H1 (cell line): ENCODE measurements around the gene BCAR1. TPM values are rescaled to one million over a fixed set of nuclear protein-coding genes. Genes with fewer than 3 reads are reported as not detected.
"Not testable (repeated sequence)": the region's sequence is repeated elsewhere in the genome, so short reads cannot be mapped to it uniquely, and the experiment has no call there.

Source experiments
- CTCF ChIA-PET: fragments of 300-600 bp; sonication (Branson Sonifier 250); formaldehyde crosslinking; loops from one replicate; lab custom pipeline; 2021; ENCODE audit not compliant: partially characterized antibody; lab: Charles Lee
- POLR2A ChIA-PET: fragments of 300-600 bp; sonication (Branson Sonifier 250); formaldehyde crosslinking; loops from one replicate; lab custom pipeline; 2021; ENCODE audit warnings: inconsistent platforms; ENCODE audit not compliant: partially characterized antibody; lab: Charles Lee
- DNase-seq, 2 experiments: peaks; one replicate each; pipeline versions ENCODE4 v3.0.0 to v3.0.0-alpha.2; 2010 to 2022; ENCODE audit warnings: low spot score in 2 of 2, low read depth in 1 of 2, mixed read lengths in 1 of 2
- FAIRE-seq: peaks from 2 replicates; lab custom pipeline; 2011; peaks lifted over from hg19 to GRCh38; lab: Jason Lieb, UNC
- H2AFZ ChIP-seq: 2 replicates; pipeline ENCODE4 v1.8.1; 2012; ENCODE audit warnings: low read length, inconsistent platforms
- H2AK5ac ChIP-seq: 2 replicates; pipeline ENCODE4 v1.6.1; 2013; ENCODE audit warnings: low read depth, low read length
- H2BK120ac ChIP-seq: replicated peaks from 2 replicates; pipeline ENCODE3; 2013; ENCODE audit warnings: low read depth, low read length, inconsistent platforms
- H2BK12ac ChIP-seq: 2 replicates; pipeline ENCODE4 v1.6.1; 2013; ENCODE audit warnings: low read depth, low read length
- H2BK15ac ChIP-seq: 2 replicates; pipeline ENCODE4 v1.6.1; 2013; ENCODE audit warnings: low read length
- H2BK20ac ChIP-seq: 2 replicates; pipeline ENCODE4 v1.6.1; 2013; ENCODE audit warnings: low read length
- H2BK5ac ChIP-seq: 2 replicates; pipeline ENCODE4 v1.6.1; 2013; ENCODE audit warnings: low read depth, low read length
- H3K14ac ChIP-seq: 2 replicates; pipeline ENCODE4 v1.6.1; 2013; ENCODE audit warnings: inconsistent platforms; ENCODE audit not compliant: insufficient read length
- H3K18ac ChIP-seq: 2 replicates; pipeline ENCODE4 v1.6.1; 2013; ENCODE audit warnings: low read length; ENCODE audit errors: extremely low read depth
- H3K23ac ChIP-seq: 2 replicates; pipeline ENCODE4 v1.6.1; 2013; ENCODE audit warnings: inconsistent platforms; ENCODE audit not compliant: insufficient read length
- H3K23me2 ChIP-seq: 2 replicates; pipeline ENCODE4 v1.6.1; 2013; ENCODE audit warnings: low read depth, low read length
- H3K27ac ChIP-seq: 2 replicates; pipeline ENCODE4 v1.6.1; 2011; ENCODE audit warnings: low read depth, low read length, inconsistent platforms
- H3K27me3 ChIP-seq, 4 experiments: replicated peaks in 1 of 4; 1 replicate in 1 of 4; 2 replicates in 3 of 4; pipeline versions ENCODE4 v1.6.1 to v1.8.1; 2011 to 2013; ENCODE audit warnings: low read length in 3 of 4, mild to moderate bottlenecking in 3 of 4, inconsistent platforms in 2 of 4, mixed read lengths in 2 of 4, moderate library complexity in 1 of 4; ENCODE audit not compliant: control insufficient read depth in 3 of 4, insufficient read depth in 3 of 4; ENCODE audit errors: extremely low read depth in 1 of 4
- H3K36me3 ChIP-seq, 4 experiments: 2 replicates each; pipeline versions ENCODE4 v1.6.1 to v1.8.1; 2011 to 2013; ENCODE audit warnings: mild to moderate bottlenecking in 4 of 4, low read length in 3 of 4, moderate library complexity in 2 of 4, control low read depth in 1 of 4, inconsistent platforms in 1 of 4; ENCODE audit not compliant: insufficient read depth in 4 of 4, control insufficient read depth in 2 of 4
- H3K4ac ChIP-seq: replicated peaks from 2 replicates; pipeline ENCODE3; 2013; ENCODE audit warnings: low read length, low read depth, mixed read lengths, inconsistent platforms; ENCODE audit not compliant: insufficient read length
- H3K4me1 ChIP-seq, 4 experiments: replicated peaks in 1 of 4; 1 replicate in 1 of 4; 2 replicates in 3 of 4; pipeline versions ENCODE4 v1.6.1 to v1.8.1; 2011 to 2013; ENCODE audit warnings: low read length in 3 of 4, inconsistent platforms in 2 of 4, mixed read lengths in 1 of 4; ENCODE audit not compliant: insufficient read depth in 4 of 4, control insufficient read depth in 3 of 4
- H3K4me2 ChIP-seq, 2 experiments: 2 replicates each; pipeline versions ENCODE4 v1.6.1 to v1.8.1; 2011 to 2013; ENCODE audit warnings: low read depth in 2 of 2, low read length in 2 of 2, control low read depth in 1 of 2, inconsistent platforms in 1 of 2, mild to moderate bottlenecking in 1 of 2; ENCODE audit not compliant: insufficient read depth in 1 of 2
- H3K4me3 ChIP-seq, 4 experiments: fragments of 200-600, 300-600 bp in 1 of 4; sonication (generic), shearing (Covaris generic), sonication (Bioruptor Twin) in 1 of 4; 2 replicates each; pipeline versions ENCODE4 v1.5.1 to v1.8.1; 2011 to 2016; ENCODE audit warnings: low read length in 4 of 4, low read depth in 3 of 4, control low read depth in 2 of 4, inconsistent platforms in 2 of 4, mild to moderate bottlenecking in 2 of 4, mixed read lengths in 1 of 4, moderate library complexity in 1 of 4; ENCODE audit not compliant: insufficient read depth in 2 of 4; ENCODE audit errors: extremely low read depth in 1 of 4
- H3K56ac ChIP-seq: replicated peaks from 2 replicates; pipeline ENCODE3; 2013; ENCODE audit warnings: low read depth, mild to moderate bottlenecking, mixed read lengths, low read length, inconsistent platforms; ENCODE audit not compliant: insufficient read length
- H3K79me1 ChIP-seq: 2 replicates; pipeline ENCODE4 v1.6.1; 2013; ENCODE audit warnings: low read depth, low read length, control low read depth
- H3K79me2 ChIP-seq, 2 experiments: 2 replicates each; pipeline versions ENCODE4 v1.6.1 to v1.8.1; 2012 to 2013; ENCODE audit warnings: low read length in 2 of 2, mild to moderate bottlenecking in 2 of 2, inconsistent platforms in 1 of 2; ENCODE audit not compliant: insufficient read depth in 2 of 2, control insufficient read depth in 1 of 2
- H3K9ac ChIP-seq, 4 experiments: replicated peaks in 1 of 4; 1 replicate in 1 of 4; 2 replicates in 3 of 4; pipeline versions ENCODE4 v1.6.1 to v1.8.1; 2011 to 2013; ENCODE audit warnings: low read depth in 3 of 4, low read length in 3 of 4, control low read depth in 2 of 4, mild to moderate bottlenecking in 2 of 4, moderate library complexity in 2 of 4, inconsistent platforms in 1 of 4; ENCODE audit errors: extremely low read depth in 1 of 4
- H3K9me3 ChIP-seq, 2 experiments: 2 replicates each; pipeline versions ENCODE4 v1.6.1 to v1.8.1; 2012 to 2013; ENCODE audit warnings: mild to moderate bottlenecking in 2 of 2, moderate library complexity in 2 of 2, control low read depth in 1 of 2, inconsistent platforms in 1 of 2, low read depth in 1 of 2, low read length in 1 of 2, mixed read lengths in 1 of 2; ENCODE audit not compliant: insufficient read depth in 2 of 2
- H4K20me1 ChIP-seq, 2 experiments: replicated peaks in 1 of 2; 2 replicates each; pipeline versions ENCODE3 to v1.8.1; 2011 to 2013; ENCODE audit warnings: inconsistent platforms in 2 of 2, low read length in 2 of 2, mild to moderate bottlenecking in 1 of 2; ENCODE audit not compliant: insufficient read depth in 2 of 2, control insufficient read depth in 1 of 2
- H4K5ac ChIP-seq: 2 replicates; pipeline ENCODE4 v1.6.1; 2013; ENCODE audit warnings: low read length, low read depth, mixed read lengths, inconsistent platforms; ENCODE audit not compliant: insufficient read length
- H4K8ac ChIP-seq: 2 replicates; pipeline ENCODE4 v1.8.0; 2013; ENCODE audit warnings: mild to moderate bottlenecking, moderate library complexity, low read length, inconsistent platforms; ENCODE audit not compliant: insufficient read depth; ENCODE audit errors: extremely low read depth
- H4K91ac ChIP-seq: replicated peaks from 2 replicates; pipeline ENCODE3; 2013; ENCODE audit warnings: low read length, mixed read lengths, inconsistent platforms; ENCODE audit not compliant: insufficient read length
- WGBS, 2 experiments: shearing (Covaris generic) in 1 of 2; methylation state at CpG; one replicate each; pipeline versions ENCODE4 v1.1.6 to v1.1.7; 2013 to 2015; ENCODE audit warnings: low lambda C conversion rate in 2 of 2, mixed read lengths in 2 of 2, inconsistent platforms in 1 of 2, low coverage in 1 of 2, missing lambda C conversion rate in 1 of 2; ENCODE audit not compliant: insufficient replicate concordance in 2 of 2, insufficient coverage in 1 of 2, insufficient read length in 1 of 2; ENCODE audit errors: extremely low coverage in 1 of 2, missing lambda C conversion rate in 1 of 2; 5-methylcytosine and 5-hydroxymethylcytosine counted together
- polyA plus RNA-seq, 7 experiments: library from polyadenylated mRNA; depleted of rRNA in 3 of 7; stranded (reverse) in 5 of 7; unstranded in 2 of 7; fragments of >200 nt in 5 of 7; fragments of 200-250 nt in 2 of 7; gene quantifications; 1 replicate in 5 of 7; 2 replicates in 1 of 7; 4 replicates in 1 of 7; pipeline versions ENCODE4 v1.2.1 to v1.2.3, GENCODE V29; 2011 to 2013; ENCODE audit warnings: missing spikeins in 2 of 7, mixed read lengths in 2 of 7
- total RNA-seq: library from RNA; stranded (reverse); fragmentation: NEBNext Ultra II Directional; extraction: Animal tissue kit (Norgen Biotek cat#: 25700); gene quantifications from 2 replicates; pipeline ENCODE4 v1.2.1, GENCODE V29; 2021

The BCAR1 gene
- total and polyA plus RNA-seq, 2 of the 8 experiments (the other 6 are each of a cell fraction or from before 2014, with no cell fraction given): 59.8 to 105 TPM

DNA sequence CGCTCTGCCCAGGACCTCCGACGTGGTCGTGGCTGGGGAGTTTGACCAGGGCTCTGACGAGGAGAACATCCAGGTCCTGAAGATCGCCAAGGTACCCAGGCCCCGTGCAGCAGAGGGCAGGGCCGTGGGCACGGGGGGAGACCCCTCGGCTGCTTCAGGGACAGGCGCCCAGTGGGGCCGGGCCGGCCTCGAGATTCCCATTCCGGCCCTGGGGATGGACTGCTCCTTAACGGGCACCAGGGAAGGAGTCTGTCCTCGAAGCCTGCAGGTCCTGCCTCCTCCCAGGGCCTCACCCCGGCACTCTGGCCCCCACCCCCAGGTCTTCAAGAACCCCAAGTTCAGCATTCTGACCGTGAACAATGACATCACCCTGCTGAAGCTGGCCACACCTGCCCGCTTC, 28.3 kb downstream of the BCAR1 start:
- not testable (repeated sequence) for FAIRE-seq, H3K56ac ChIP-seq, H2BK12ac ChIP-seq, H4K8ac ChIP-seq, H3K79me2 ChIP-seq, H3K27ac ChIP-seq, H2BK20ac ChIP-seq, H4K20me1 ChIP-seq, H3K14ac ChIP-seq, H3K9ac ChIP-seq, H3K4me2 ChIP-seq, H3K18ac ChIP-seq, H4K5ac ChIP-seq, H2BK15ac ChIP-seq, H2BK120ac ChIP-seq, H2BK5ac ChIP-seq, H2AFZ ChIP-seq, H3K27me3 ChIP-seq, H3K23me2 ChIP-seq, H3K23ac ChIP-seq, H3K4me1 ChIP-seq, DNase-seq, H3K4me3 ChIP-seq, H3K9me3 ChIP-seq, H4K91ac ChIP-seq, H3K4ac ChIP-seq, H3K36me3 ChIP-seq, H2AK5ac ChIP-seq, H3K79me1 ChIP-seq
- 88% methylated on average over 6 of the region's 20 CpGs; no CpG with 5 or more reads in 1 of the 2 experiments for WGBS, 2 experiments
- ChIA-PET CTCF (interaction anchor here (1.3 to 15.0 kb wide), 2 partner anchors 11 to 23 kb away, joined by 3 to 157 read pairs; no protein-coding TSS in a partner anchor), POLR2A (interaction anchor here (2.2 kb wide), 1 partner anchor 19 kb away, joined by 9 read pairs; no protein-coding TSS in a partner anchor)
